Measurements from ENCODE around the gene NTRK3. TPM values are rescaled to one million over a fixed set of nuclear protein-coding genes. Genes with fewer than 3 reads are reported as not detected.

Gene NTRK3
- polyA plus RNA-seq, 3 donors = 0.79 to 3.0 (median 2.0) TPM

- 51 to 69% (median 64%) methylated on average over 6 of the region's 6 CpGs for WGBS, 3 donors
- no peak overlapping the region for H3K27ac ChIP-seq (ENCODE audit: low read depth, low read length)
Measured at GRCh38 chr15:87949575-87950223, 306.8 kb downstream of the NTRK3 start.

- WGBS, 3 donors = 54 to 67% (median 61%) methylated on average over 7 of the region's 7 CpGs
- H3K27ac ChIP-seq (ENCODE audit: low read depth, low read length) = no peak overlapping the region
Measured at GRCh38 chr15:87949151-87949574, 307.4 kb downstream of the NTRK3 start.

GRCh38 chr15:87947560-87947959, 309.0 kb downstream of the NTRK3 start:
- no peak overlapping the region for H3K27ac ChIP-seq (ENCODE audit: low read depth, low read length)
- WGBS, 3 donors = 35 to 73% (median 44%) methylated on average over 3 of the region's 3 CpGs

- no peak overlapping the region for H3K27ac ChIP-seq (ENCODE audit: low read depth, low read length)
- WGBS, 3 donors = 72 to 82% (median 78%) methylated on average over 3 of the region's 3 CpGs
Measured at GRCh38 chr15:87945246-87945645, 311.3 kb downstream of the NTRK3 start.

GRCh38 chr15:87944691-87945090, 311.8 kb downstream of the NTRK3 start:
- WGBS, 3 donors = 66 to 69% (median 67%) methylated on average over 7 of the region's 7 CpGs
- H3K27ac ChIP-seq (ENCODE audit: low read depth, low read length) = no peak overlapping the region

GRCh38 chr15:87944050-87944449, 312.5 kb downstream of the NTRK3 start:
- no peak overlapping the region for H3K27ac ChIP-seq (ENCODE audit: low read depth, low read length)
- WGBS, 3 donors = 49 to 71% (median 60%) methylated on average over 3 of the region's 3 CpGs

- H3K27ac ChIP-seq (ENCODE audit: low read depth, low read length) = no peak overlapping the region
- WGBS, 3 donors = 52 to 61% (median 58%) methylated on average over 3 of the region's 3 CpGs
Measured at GRCh38 chr15:87943626-87944025, 312.9 kb downstream of the NTRK3 start.

GRCh38 chr15:87942316-87942715, 314.2 kb downstream of the NTRK3 start:
- H3K27ac ChIP-seq (ENCODE audit: low read depth, low read length) = no peak overlapping the region
- WGBS, 3 donors = 36 to 81% (median 79%) methylated on average over 6 of the region's 6 CpGs

- no peak overlapping the region for H3K27ac ChIP-seq (ENCODE audit: low read depth, low read length)
- 42 to 78% (median 71%) methylated on average over 5 of the region's 5 CpGs for WGBS, 3 donors
Measured at GRCh38 chr15:87941606-87942005, 314.9 kb downstream of the NTRK3 start.

GRCh38 chr15:87940768-87941167, 315.8 kb downstream of the NTRK3 start:
- 32 to 61% (median 37%) methylated on average over 2 of the region's 2 CpGs for WGBS, 3 donors
- H3K27ac ChIP-seq (ENCODE audit: low read depth, low read length) = no peak overlapping the region

GRCh38 chr15:87939848-87940457, 316.6 kb downstream of the NTRK3 start:
- H3K27ac ChIP-seq (ENCODE audit: low read depth, low read length) = no peak overlapping the region
- WGBS, 3 donors = 7 to 29% (median 10%) methylated on average over 2 of the region's 2 CpGs

- no peak overlapping the region for H3K27ac ChIP-seq (ENCODE audit: low read depth, low read length)
- WGBS, 3 donors = 63 to 88% (median 74%) methylated on average over 1 of the region's 1 CpG
Measured at GRCh38 chr15:87938031-87938430, 318.5 kb downstream of the NTRK3 start.

GRCh38 chr15:87935583-87935982, 321.0 kb downstream of the NTRK3 start:
- WGBS, 3 donors = 36 to 55% (median 37%) methylated on average over 2 of the region's 2 CpGs

GRCh38 chr15:87931584-87931983, 325.0 kb downstream of the NTRK3 start:
- no peak overlapping the region for H3K27ac ChIP-seq (ENCODE audit: low read depth, low read length)
- 76 to 88% (median 88%) methylated on average over 2 of the region's 2 CpGs for WGBS, 3 donors

More at GRCh38 chr15:87935583-87935982, 321.0 kb downstream of the NTRK3 start:
- no peak overlapping the region for H3K27ac ChIP-seq (ENCODE audit: low read depth, low read length)

GRCh38 chr15:87930457-87930856, 326.1 kb downstream of the NTRK3 start:
- WGBS, 3 donors = 58 to 78% (median 72%) methylated on average over 5 of the region's 5 CpGs
- no peak overlapping the region for H3K27ac ChIP-seq (ENCODE audit: low read depth, low read length)

GRCh38 chr15:87929841-87930240, 326.7 kb downstream of the NTRK3 start:
- WGBS, 3 donors = 62 to 93% (median 88%) methylated on average over 2 of the region's 2 CpGs
- no peak overlapping the region for H3K27ac ChIP-seq (ENCODE audit: low read depth, low read length)

GRCh38 chr15:87924433-87924832, 332.1 kb downstream of the NTRK3 start:
- WGBS, 3 donors = 21 to 67% (median 60%) methylated on average over 1 of the region's 1 CpG
- no peak overlapping the region for H3K27ac ChIP-seq (ENCODE audit: low read depth, low read length)

GRCh38 chr15:87919064-87919463, 337.5 kb downstream of the NTRK3 start:
- no peak overlapping the region for H3K27ac ChIP-seq (ENCODE audit: low read depth, low read length)
- 74 to 94% (median 86%) methylated on average over 3 of the region's 3 CpGs for WGBS, 3 donors

- 44 to 71% (median 63%) methylated on average over 2 of the region's 2 CpGs for WGBS, 3 donors
- no peak overlapping the region for H3K27ac ChIP-seq (ENCODE audit: low read depth, low read length)
Measured at GRCh38 chr15:87917480-87917879, 339.1 kb downstream of the NTRK3 start.

- 46 to 53% (median 52%) methylated on average over 5 of the region's 5 CpGs for WGBS, 3 donors
- no peak overlapping the region for H3K27ac ChIP-seq (ENCODE audit: low read depth, low read length)
Measured at GRCh38 chr15:87916208-87916607, 340.3 kb downstream of the NTRK3 start.

Data from adipose tissue (tissue), 3 donors.